OCI-LY1 (cell line): ENCODE measurements around the gene TJP1.

Experiments used
- H2AFZ ChIP-seq: fragments of 200-600 bp; sonication (generic), shearing (Covaris generic); 2 replicates; pipeline ENCODE4 v1.6.0; 2014; ENCODE audit warnings: antibody characterized with exemption, mild to moderate bottlenecking, low read length
- H3F3A ChIP-seq: fragments of 200-600 bp; sonication (generic), shearing (Covaris generic); 2 replicates; pipeline ENCODE4 v1.6.0; 2014; ENCODE audit warnings: mild to moderate bottlenecking, antibody characterized with exemption, low read length, moderate library complexity; ENCODE audit not compliant: insufficient read depth
- H3K27ac ChIP-seq: fragments of 200-600 bp; sonication (generic); 2 replicates; pipeline ENCODE4 v1.5.1; 2014; ENCODE audit warnings: low read length, mixed run types, mild to moderate bottlenecking, low read depth; ENCODE audit not compliant: poor library complexity, severe bottlenecking
- H3K27me3 ChIP-seq: fragments of 200-600 bp; sonication (generic); 2 replicates; pipeline ENCODE4 v1.6.0; 2014; ENCODE audit warnings: antibody characterized with exemption, mild to moderate bottlenecking, low read length, moderate library complexity; ENCODE audit not compliant: insufficient read depth
- H3K36me3 ChIP-seq: fragments of 200-600 bp; sonication (generic); 2 replicates; pipeline ENCODE4 v1.6.1; 2014; ENCODE audit warnings: mild to moderate bottlenecking, antibody characterized with exemption, low read length, moderate library complexity, mixed read lengths; ENCODE audit not compliant: insufficient read depth
- H3K4me1 ChIP-seq: fragments of 200-600 bp; sonication (generic); 2 replicates; pipeline ENCODE4 v1.5.1; 2014; ENCODE audit warnings: mild to moderate bottlenecking, low read length, moderate library complexity; ENCODE audit not compliant: insufficient read depth, severe bottlenecking
- H3K4me2 ChIP-seq: fragments of 200-600 bp; sonication (generic), shearing (Covaris generic); 2 replicates; pipeline ENCODE4 v1.6.1; 2014; ENCODE audit warnings: low read length
- H3K4me3 ChIP-seq: fragments of 200-600 bp; sonication (generic); 2 replicates; pipeline ENCODE4 v1.5.1; 2014; ENCODE audit warnings: low read length, low read depth, mild to moderate bottlenecking, mixed read lengths; ENCODE audit not compliant: poor library complexity, severe bottlenecking
- H3K79me2 ChIP-seq: fragments of 200-600 bp; shearing (Covaris generic); 2 replicates; pipeline ENCODE4 v1.6.1; 2016; ENCODE audit warnings: mixed run types, low read length, mixed read lengths; ENCODE audit not compliant: insufficient read depth
- H3K9ac ChIP-seq: fragments of 200-600 bp; sonication (generic), shearing (Covaris generic); 2 replicates; pipeline ENCODE4 v1.6.1; 2014; ENCODE audit warnings: mild to moderate bottlenecking, low read length, mixed read lengths
- H3K9me2 ChIP-seq: fragments of 200-600 bp; sonication (generic), shearing (Covaris generic); 2 replicates; pipeline ENCODE4 v1.6.1; 2014; ENCODE audit warnings: low read depth, mild to moderate bottlenecking, low read length, mixed read lengths
- H3K9me3 ChIP-seq: fragments of 200-600 bp; shearing (Covaris generic); 2 replicates; pipeline ENCODE4 v1.6.1; 2014; ENCODE audit warnings: low read length, mixed read lengths
- H4K20me1 ChIP-seq: fragments of 200-600 bp; sonication (generic), shearing (Covaris generic); 2 replicates; pipeline ENCODE4 v1.6.0; 2016; ENCODE audit warnings: mild to moderate bottlenecking, low read length; ENCODE audit not compliant: insufficient read depth
- EZH2 ChIP-seq: fragments of 200-600 bp; sonication (generic), shearing (Covaris generic); IDR thresholded peaks from 2 replicates; pipeline ENCODE4 v1.8.0; 2017; ENCODE audit warnings: borderline replicate concordance, mixed run types, mild to moderate bottlenecking, antibody characterized with exemption, low read length, moderate library complexity, mixed read lengths
- TF ChIP-seq, protein P1 (sequence below): fragments of 200-600 bp; sonication (generic), shearing (Covaris generic); IDR thresholded peaks from 2 replicates; pipeline ENCODE4 v1.5.1; 2017; ENCODE audit warnings: mild to moderate bottlenecking, antibody characterized with exemption, low read length, moderate library complexity, mixed read lengths

Gene TJP1

DNA sequence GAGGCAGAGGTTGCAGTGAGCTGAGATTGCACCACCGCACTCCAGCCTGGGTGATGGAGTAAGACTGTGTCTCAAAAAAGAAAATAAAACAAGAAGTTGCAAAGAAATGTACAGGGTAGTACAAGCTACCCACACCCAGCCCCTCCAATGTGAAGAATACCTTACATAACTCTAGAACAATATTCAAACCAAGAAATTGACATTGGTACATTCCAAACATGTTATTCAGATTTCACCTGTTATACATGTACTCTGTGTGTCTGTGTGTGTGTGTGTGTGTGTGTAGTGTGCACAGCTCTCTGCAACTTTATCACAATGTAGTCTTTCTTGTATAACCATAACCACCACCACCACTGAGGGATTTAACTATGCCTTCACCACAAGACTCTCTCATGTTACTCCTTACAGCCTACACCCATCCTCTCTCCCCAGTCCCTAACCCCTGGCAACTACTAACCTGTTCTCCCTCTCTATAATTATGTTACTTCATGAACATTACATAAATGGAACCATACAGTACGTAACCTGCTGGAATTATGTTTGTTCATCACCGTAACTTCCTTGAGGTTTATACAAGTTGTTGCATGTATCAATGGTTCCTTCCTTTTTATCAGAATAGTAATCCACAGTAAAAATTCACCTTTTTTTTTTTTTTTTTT is 16.2 kb upstream of the TJP1 start:
- H3K4me1 ChIP-seq, result no peaks in the 10 kb centered on the region
- TF ChIP-seq, protein P1, sequence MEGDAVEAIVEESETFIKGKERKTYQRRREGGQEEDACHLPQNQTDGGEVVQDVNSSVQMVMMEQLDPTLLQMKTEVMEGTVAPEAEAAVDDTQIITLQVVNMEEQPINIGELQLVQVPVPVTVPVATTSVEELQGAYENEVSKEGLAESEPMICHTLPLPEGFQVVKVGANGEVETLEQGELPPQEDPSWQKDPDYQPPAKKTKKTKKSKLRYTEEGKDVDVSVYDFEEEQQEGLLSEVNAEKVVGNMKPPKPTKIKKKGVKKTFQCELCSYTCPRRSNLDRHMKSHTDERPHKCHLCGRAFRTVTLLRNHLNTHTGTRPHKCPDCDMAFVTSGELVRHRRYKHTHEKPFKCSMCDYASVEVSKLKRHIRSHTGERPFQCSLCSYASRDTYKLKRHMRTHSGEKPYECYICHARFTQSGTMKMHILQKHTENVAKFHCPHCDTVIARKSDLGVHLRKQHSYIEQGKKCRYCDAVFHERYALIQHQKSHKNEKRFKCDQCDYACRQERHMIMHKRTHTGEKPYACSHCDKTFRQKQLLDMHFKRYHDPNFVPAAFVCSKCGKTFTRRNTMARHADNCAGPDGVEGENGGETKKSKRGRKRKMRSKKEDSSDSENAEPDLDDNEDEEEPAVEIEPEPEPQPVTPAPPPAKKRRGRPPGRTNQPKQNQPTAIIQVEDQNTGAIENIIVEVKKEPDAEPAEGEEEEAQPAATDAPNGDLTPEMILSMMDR, result no peak
- no peak for TF ChIP-seq EZH2
- no peaks in the 10 kb centered on the region for H3K9me3 ChIP-seq
- no peak overlapping the region for H3K27ac ChIP-seq
- H3K4me2 ChIP-seq, result no peak overlapping the region
- no peaks in the 10 kb centered on the region for H3K36me3 ChIP-seq
- no peaks in the 10 kb centered on the region for H3K27me3 ChIP-seq
- no peak overlapping the region for H2AFZ ChIP-seq
- no peaks in the 10 kb centered on the region for H4K20me1 ChIP-seq
- H3K9ac ChIP-seq, result no peak overlapping the region
- no peaks in the 10 kb centered on the region for H3K9me2 ChIP-seq
- no peaks in the 10 kb centered on the region for H3K79me2 ChIP-seq
- no peak overlapping the region for H3K4me3 ChIP-seq
- H3F3A ChIP-seq, result no peaks in the 10 kb centered on the region

DNA sequence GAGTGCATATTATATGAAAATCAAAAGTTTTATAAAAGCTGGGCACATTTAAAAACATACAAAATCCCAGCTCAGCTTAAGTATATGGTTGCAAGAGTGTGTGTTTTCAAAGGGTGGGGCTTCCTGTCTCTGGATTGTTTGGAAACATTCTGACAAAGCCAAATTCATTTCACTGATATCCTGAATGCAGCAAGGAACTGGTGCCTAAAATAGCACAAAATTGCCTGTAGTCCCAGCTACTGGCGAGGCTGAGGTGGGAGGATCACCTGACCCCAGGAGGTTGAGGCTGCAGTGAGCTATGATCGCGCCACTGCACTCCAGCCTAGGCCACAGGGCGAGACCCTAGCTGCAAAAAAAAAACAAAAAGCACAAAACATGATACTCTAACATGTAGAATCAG is 13.0 kb upstream of the TJP1 start:
- Histone ChIP-seq H3K9ac (no peak overlapping the region), H4K20me1 (no peaks in the 10 kb centered on the region), H3K9me2 (no peaks in the 10 kb centered on the region), H3K4me1 (no peaks in the 10 kb centered on the region), H3K4me3 (no peak overlapping the region), H3K9me3 (no peaks in the 10 kb centered on the region), H3K36me3 (no peaks in the 10 kb centered on the region), H3K4me2 (no peak overlapping the region), H3K27me3 (no peaks in the 10 kb centered on the region), H3F3A (no peaks in the 10 kb centered on the region), H3K79me2 (no peaks in the 10 kb centered on the region), H2AFZ (no peak overlapping the region), H3K27ac (no peak overlapping the region)
- no peak for TF ChIP-seq EZH2
- TF ChIP-seq, protein P1, result no peak

DNA sequence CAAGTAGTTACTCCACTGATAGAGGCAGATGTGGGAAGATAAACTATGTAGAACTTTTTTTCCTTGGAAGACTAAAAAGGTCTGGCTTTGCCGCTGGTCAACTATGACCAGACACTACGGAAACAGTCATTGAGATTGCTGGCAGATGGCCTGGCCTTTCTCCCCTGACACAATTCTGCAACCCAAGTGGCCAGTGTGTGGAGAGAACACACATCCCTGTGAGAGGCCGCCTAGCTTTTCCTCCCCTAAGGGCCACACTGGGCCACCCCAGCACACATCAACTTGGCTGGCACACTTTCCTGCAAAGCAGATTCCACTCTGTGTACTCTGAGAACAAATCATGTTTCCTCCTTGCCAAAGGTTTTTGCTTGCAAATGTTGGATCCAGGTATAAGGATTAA is 10.4 kb upstream of the TJP1 start:
- Histone ChIP-seq H4K20me1 (no peaks in the 10 kb centered on the region), H3K36me3 (no peaks in the 10 kb centered on the region), H3K4me2 (no peak overlapping the region), H3K4me1 (no peaks in the 10 kb centered on the region), H3K27me3 (no peaks in the 10 kb centered on the region), H3K9ac (no peak overlapping the region), H3K27ac (no peak overlapping the region), H3K9me2 (no peaks in the 10 kb centered on the region), H3K79me2 (no peaks in the 10 kb centered on the region), H3F3A (no peaks in the 10 kb centered on the region), H3K4me3 (no peak overlapping the region), H2AFZ (no peak overlapping the region), H3K9me3 (no peaks in the 10 kb centered on the region)
- TF ChIP-seq, protein P1, result no peak
- no peak for TF ChIP-seq EZH2
